Stomach (tissue), 9 donors: ENCODE results near the gene PACS2. TPM values are rescaled to one million over a fixed set of nuclear protein-coding genes. Genes with fewer than 3 reads are reported as not detected.
"Not testable (repeated sequence)": the region's sequence is repeated elsewhere in the genome, so short reads cannot be mapped to it uniquely, and the experiment has no call there.

Source experiments
- DNase-seq, 2 donors: peaks; one replicate each; pipeline versions ENCODE4 v3.0.0 to v3.0.0-alpha.2; 2013 to 2019
- H3K27ac ChIP-seq, 5 donors: fragments of 200-600 bp in 4 of 5; sonication (generic) in 4 of 5; one replicate each; pipeline ENCODE4 v1.5.1; 2013 to 2019; ENCODE audit warnings: mild to moderate bottlenecking in 1 of 5, moderate library complexity in 1 of 5
- H3K27me3 ChIP-seq, 3 donors: fragments of 200-600 bp; sonication (generic); one replicate each; pipeline ENCODE4 v1.5.1; 2017 to 2019; ENCODE audit warnings: mixed run types in 1 of 3
- H3K36me3 ChIP-seq, 4 donors: fragments of 200-600 bp; sonication (generic); 1 replicate in 3 of 4; 2 replicates in 1 of 4; pipeline ENCODE4 v1.5.1; 2016 to 2019
- H3K4me1 ChIP-seq, 4 donors: fragments of 200-600 bp; sonication (generic); one replicate each; pipeline ENCODE4 v1.5.1; 2016 to 2019
- H3K4me3 ChIP-seq, 4 donors: fragments of 200-600 bp; sonication (generic) in 3 of 4; one replicate each; pipeline ENCODE4 v1.5.1; 2016 to 2019; ENCODE audit warnings: mild to moderate bottlenecking in 1 of 4
- H3K9me3 ChIP-seq, 4 donors: fragments of 200-600 bp; sonication (generic); one replicate each; pipeline ENCODE4 v1.5.1; 2016 to 2019
- EP300 ChIP-seq: sonication (generic); formaldehyde crosslinking; IDR thresholded peaks from one replicate; pipeline ENCODE4 v1.6.1; 2017; ENCODE audit warnings: antibody characterized with exemption
- POLR2A ChIP-seq, 4 donors: fragments of 450-650 bp; IDR thresholded peaks; one replicate each; pipeline ENCODE4 v1.6.1; 2016; ENCODE audit warnings: antibody characterized with exemption in 4 of 4, control low read depth in 2 of 4, mild to moderate bottlenecking in 1 of 4, moderate library complexity in 1 of 4
- POLR2AphosphoS5 ChIP-seq, 3 donors: sonication (generic); formaldehyde crosslinking; IDR thresholded peaks; one replicate each; pipeline ENCODE4 v1.6.1; 2016; ENCODE audit warnings: antibody characterized with exemption in 3 of 3
- WGBS, 5 donors: extraction: QIAGEN DNeasy Blood & Tissue Kit in 3 of 5; methylation state at CpG; one replicate each; pipeline versions ENCODE4 v1.1.5 to v1.1.7; 2013 to 2018; 5-methylcytosine and 5-hydroxymethylcytosine counted together
- intact Hi-C: fragments of 100-400 bp; cut with DNase I; formaldehyde crosslinking; loops from one replicate; pipeline ENCODE4 v1.15.1; 2023; ENCODE audit warnings: low total_unique reads
- polyA plus RNA-seq, 3 donors: library from polyadenylated mRNA; stranded (reverse); fragments of 200-250 nt; gene quantifications; one replicate each; pipeline ENCODE4 v1.2.3, GENCODE V29; 2013
- total RNA-seq, 5 donors: library from RNA; depleted of rRNA; stranded (reverse); fragments of >200 nt; gene quantifications; one replicate each; pipeline versions ENCODE4 v1.1.0 to v1.2.3, GENCODE V29; 2014 to 2016
- TF ChIP-seq, protein P1 (sequence below), 7 experiments: fragments of 450-650 bp in 4 of 7; fragments of 200-600 bp in 3 of 7; sonication (generic) in 3 of 7; IDR thresholded peaks; one replicate each; pipeline ENCODE4 v1.5.1; 2016 to 2019; ENCODE audit warnings: antibody characterized with exemption in 7 of 7, control low read depth in 2 of 7, mild to moderate bottlenecking in 1 of 7
- donor health status: healthy with polysubstance abuse.
- donor health status: Bipolar disorder and iron deficiency.
- donor health status: healthy.

The PACS2 gene
- total and polyA plus RNA-seq, 8 donors, result 23.4 to 209 (median 48.8) TPM

GRCh38 chr14:105290621-105291346 is 23.8 kb upstream of the PACS2 start:
- Histone ChIP-seq H3K9me3 (no peaks in the 10 kb centered on the region), H3K4me3 (no peak overlapping the region), H3K27ac (no peak overlapping the region), H3K27me3 (no peaks in the 10 kb centered on the region), H3K36me3 (peaks cover 0 to 4% (median 3%) of the 10 kb centered on the region in 4 donors), H3K4me1 (peaks cover 12 to 43% (median 34%) of the 10 kb centered on the region in 4 donors)
- no peak for DNase-seq
- 74 to 84% (median 78%) methylated on average over 13 of the region's 13 CpGs for WGBS, 5 donors
- intact Hi-C loops, result no loop called here
- no peak for TF ChIP-seq POLR2A (IDR thresholded peaks at IDR 0.05)
- no peak for TF ChIP-seq POLR2AphosphoS5 (IDR thresholded peaks at IDR 0.05)
- TF ChIP-seq, protein P1, sequence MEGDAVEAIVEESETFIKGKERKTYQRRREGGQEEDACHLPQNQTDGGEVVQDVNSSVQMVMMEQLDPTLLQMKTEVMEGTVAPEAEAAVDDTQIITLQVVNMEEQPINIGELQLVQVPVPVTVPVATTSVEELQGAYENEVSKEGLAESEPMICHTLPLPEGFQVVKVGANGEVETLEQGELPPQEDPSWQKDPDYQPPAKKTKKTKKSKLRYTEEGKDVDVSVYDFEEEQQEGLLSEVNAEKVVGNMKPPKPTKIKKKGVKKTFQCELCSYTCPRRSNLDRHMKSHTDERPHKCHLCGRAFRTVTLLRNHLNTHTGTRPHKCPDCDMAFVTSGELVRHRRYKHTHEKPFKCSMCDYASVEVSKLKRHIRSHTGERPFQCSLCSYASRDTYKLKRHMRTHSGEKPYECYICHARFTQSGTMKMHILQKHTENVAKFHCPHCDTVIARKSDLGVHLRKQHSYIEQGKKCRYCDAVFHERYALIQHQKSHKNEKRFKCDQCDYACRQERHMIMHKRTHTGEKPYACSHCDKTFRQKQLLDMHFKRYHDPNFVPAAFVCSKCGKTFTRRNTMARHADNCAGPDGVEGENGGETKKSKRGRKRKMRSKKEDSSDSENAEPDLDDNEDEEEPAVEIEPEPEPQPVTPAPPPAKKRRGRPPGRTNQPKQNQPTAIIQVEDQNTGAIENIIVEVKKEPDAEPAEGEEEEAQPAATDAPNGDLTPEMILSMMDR (IDR thresholded peaks at IDR 0.05), result no peak
- TF ChIP-seq EP300, result no peak

DNA sequence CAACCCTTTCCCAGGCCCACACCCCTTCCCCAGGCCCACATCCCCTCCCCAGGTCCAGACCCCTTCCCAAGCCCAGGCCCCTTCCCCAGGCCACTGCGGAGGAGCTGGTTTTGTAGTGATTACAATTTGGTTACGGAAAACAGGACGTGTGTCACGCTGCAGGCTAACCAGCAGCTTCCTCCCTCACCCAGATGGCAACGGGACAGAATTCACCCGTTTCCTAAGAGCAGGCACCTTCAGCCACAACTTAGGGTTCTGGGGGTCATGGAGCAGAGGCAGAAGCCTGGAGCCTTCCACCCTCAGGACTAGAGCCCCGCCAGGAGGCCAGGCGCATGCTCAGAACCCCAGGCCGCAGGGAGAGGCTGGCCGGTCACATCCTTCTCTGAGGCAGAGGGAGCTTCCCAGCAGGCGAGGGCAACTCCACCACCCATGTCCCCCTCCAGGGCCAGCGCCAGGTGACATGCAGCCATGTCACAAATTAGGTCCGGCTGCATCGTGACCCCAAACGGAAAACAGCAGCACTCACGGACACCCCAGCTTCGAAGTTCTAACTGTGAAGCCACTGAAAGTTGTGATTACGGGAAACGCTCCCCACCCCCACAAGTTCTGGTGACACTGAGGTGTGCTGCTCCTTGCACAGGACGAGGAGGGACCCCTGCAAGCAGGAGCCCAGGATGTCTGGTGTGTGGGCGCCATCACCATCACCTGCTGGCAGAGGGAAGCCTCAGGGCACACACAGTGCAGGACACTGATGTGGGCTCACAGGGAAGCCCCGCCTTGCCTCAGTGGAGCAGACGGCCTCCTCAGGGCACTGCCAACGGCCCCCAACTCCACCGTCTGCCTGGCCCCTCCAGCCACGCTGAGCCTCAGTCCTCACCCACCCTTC is 21.5 kb upstream of the PACS2 start:
- Histone ChIP-seq H3K4me1 (peaks cover 12 to 46% (median 27%) of the 10 kb centered on the region in 4 donors), H3K27ac (peak overlapping the region in 1 of 5 donors; percentile 5), H3K9me3 (no peaks in the 10 kb centered on the region), H3K4me3 (no peak overlapping the region), H3K36me3 (no peaks in the 10 kb centered on the region), H3K27me3 (no peaks in the 10 kb centered on the region)
- TF ChIP-seq POLR2A (IDR thresholded peaks at IDR 0.05), result no peak
- no peak for TF ChIP-seq POLR2AphosphoS5 (IDR thresholded peaks at IDR 0.05)
- TF ChIP-seq, protein P1 (IDR thresholded peaks at IDR 0.05), result no peak
- no peak for TF ChIP-seq EP300
- 70 to 80% (median 73%) methylated on average over 18 to 26 of the region's 26 CpGs for WGBS, 5 donors
- no peak for DNase-seq
- intact Hi-C loops, result no loop called here

GRCh38 chr14:105294142-105294597 is 20.4 kb upstream of the PACS2 start:
- intact Hi-C loops, result no loop called here
- H3K27ac ChIP-seq, result peak overlapping the region in 2 of 5 donors; percentile 27 to 34
- 62 to 70% (median 66%) methylated on average over 12 to 15 of the region's 15 CpGs for WGBS, 5 donors
- H3K4me1 ChIP-seq, result peaks cover 21 to 57% (median 36%) of the 10 kb centered on the region in 4 donors
- no peaks in the 10 kb centered on the region for H3K27me3 ChIP-seq
- TF ChIP-seq EP300, result no peak
- TF ChIP-seq POLR2AphosphoS5 (IDR thresholded peaks at IDR 0.05), result no peak
- H3K9me3 ChIP-seq, result no peaks in the 10 kb centered on the region
- no peaks in the 10 kb centered on the region for H3K36me3 ChIP-seq
- peak in 1 of 2 donors; percentile 87 for DNase-seq
- no peak overlapping the region for H3K4me3 ChIP-seq

DNA sequence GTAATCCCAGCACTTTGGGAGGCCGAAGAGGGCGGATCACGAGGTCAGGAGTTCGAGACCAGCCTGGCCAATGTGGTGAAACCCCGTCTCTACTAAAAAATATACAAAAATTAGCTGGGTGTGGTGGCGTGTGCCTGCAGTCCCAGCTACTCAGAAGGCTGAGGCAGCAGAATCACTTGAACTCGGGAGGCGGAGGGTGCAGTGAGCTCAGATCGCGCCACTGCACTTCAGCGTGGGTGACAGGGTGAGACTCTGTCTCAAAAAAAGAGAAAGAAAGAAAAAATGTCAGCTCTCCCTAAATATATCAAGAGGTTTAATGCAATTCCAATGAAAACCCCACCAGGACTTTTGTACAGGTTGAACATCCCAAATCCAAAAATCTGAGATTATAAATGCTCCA is 17.2 kb upstream of the PACS2 start:
- 92 to 96% (median 94%) methylated on average over 11 of the region's 11 CpGs for WGBS, 5 donors
- H3K27me3 ChIP-seq, DNase-seq, H3K27ac ChIP-seq, H3K4me3 ChIP-seq, intact Hi-C loops, H3K9me3 ChIP-seq, H3K36me3 ChIP-seq: not testable (repeated sequence)
- peaks cover 31 to 60% (median 48%) of the 10 kb centered on the region in 4 donors for H3K4me1 ChIP-seq
